MG63 (cell line): ENCODE data around the gene SELENOT. TPM values are rescaled to one million over a fixed set of nuclear protein-coding genes. Genes with fewer than 3 reads are reported as not detected.

Source experiments
- total RNA-seq: library from RNA; depleted of rRNA; stranded (reverse); fragments of >200 nt; shearing (Covaris generic); gene quantifications from 2 replicates; pipeline ENCODE4 v1.2.3, GENCODE V29; 2014; ENCODE audit warnings: low replicate concordance; rRNA removed

SELENOT gene
- total RNA-seq, 1 experiment from 2014 or later = 174 TPM

Other genes with a start within 250 kb of the SELENOT start
- gene TSC22D2, start 195.0 kb upstream of the SELENOT start, total RNA-seq = 6.3 and 10.3 TPM in 2 replicates
- gene SERP1, start 56.8 kb upstream of the SELENOT start, total RNA-seq = 160 and 180 TPM in 2 replicates
- gene EIF2A, start 56.5 kb upstream of the SELENOT start, total RNA-seq = 208 and 305 TPM in 2 replicates
- 0.66 TPM in 1 of 2 replicates, not detected in the other for gene ERICH6, start 100.6 kb downstream of the SELENOT start, total RNA-seq
- gene SIAH2, start 159.8 kb downstream of the SELENOT start, total RNA-seq = 27.4 and 31.3 TPM in 2 replicates